ENCODE measurements around the gene EXOC1L.

Gene EXOC1L

DNA sequence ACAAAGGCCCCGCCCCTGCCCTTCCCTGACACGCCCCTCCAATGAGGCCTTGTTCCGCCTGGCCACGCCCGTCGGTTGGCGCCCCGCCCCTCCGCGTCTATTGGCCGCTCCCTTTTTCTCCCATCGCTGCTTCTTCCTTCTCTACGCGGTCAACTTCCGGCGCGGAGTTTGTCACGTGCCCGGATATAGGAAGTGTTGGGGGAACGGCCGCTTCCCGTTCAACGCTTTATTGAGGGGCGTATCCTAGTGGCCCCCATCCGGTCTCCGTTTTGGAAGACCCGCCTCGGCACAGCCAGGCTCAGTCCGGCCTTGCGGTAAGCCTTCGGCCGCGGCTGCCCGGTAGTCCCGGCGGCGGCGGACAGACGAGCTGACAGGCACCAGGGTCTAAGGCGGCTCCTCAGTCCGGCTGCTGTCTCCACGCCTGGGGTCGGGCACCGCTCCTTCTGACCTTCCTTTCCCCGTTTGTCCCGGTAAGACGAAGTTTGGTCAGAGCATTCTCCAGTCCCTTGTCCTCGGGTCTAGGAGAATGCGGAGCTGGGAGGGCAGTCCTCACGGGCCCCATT, 34.0 kb downstream of the EXOC1L start, which contains the start of gene EXOC1:
EXOC1 (plus strand) TSS at position 165 of the 563 bp plus-strand sequence. CDS start 4,676 bp downstream, outside the sequence.
- CTCF ChIA-PET = interaction anchor here (1.8 kb wide), 1 partner anchor 13 kb away, joined by 8 read pairs; no protein-coding TSS in a partner anchor
- H3K27me3 Mint-ChIP-seq = no peaks in the 10 kb centered on the region
- H3K9me3 Mint-ChIP-seq = no peaks in the 10 kb centered on the region
- peaks cover 16% of the 10 kb centered on the region for H3K36me3 Mint-ChIP-seq
- peak within 1 kb of the TSS; percentile 82 for H3K27ac Mint-ChIP-seq
- peak; percentile 98 for DNase-seq
- H3K4me3 Mint-ChIP-seq = no peak within 1 kb of the TSS
- H3K4me1 Mint-ChIP-seq = peaks cover 39% of the 10 kb centered on the region

DNA sequence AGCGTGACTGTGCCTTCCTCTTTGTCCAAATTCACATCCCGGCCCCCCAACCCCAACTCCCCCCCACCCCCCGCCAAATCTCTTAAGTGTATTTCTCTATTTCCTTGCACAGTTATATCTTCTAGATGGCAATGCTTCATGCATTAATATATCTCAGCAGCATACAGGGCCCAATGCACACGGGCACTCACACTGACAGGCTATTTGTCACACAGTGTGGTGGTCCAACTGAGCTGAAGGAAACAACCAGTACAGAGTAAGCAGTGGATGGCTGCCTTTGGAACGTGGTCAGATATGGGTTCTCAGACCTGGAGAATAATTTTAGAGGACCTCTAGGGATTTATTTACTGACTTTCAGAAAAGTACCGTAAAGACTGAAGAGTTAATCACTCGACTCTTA, 34.5 kb downstream of the EXOC1L start:
- DNase-seq = no peak
- no peak overlapping the region for H3K27ac Mint-ChIP-seq

DNA sequence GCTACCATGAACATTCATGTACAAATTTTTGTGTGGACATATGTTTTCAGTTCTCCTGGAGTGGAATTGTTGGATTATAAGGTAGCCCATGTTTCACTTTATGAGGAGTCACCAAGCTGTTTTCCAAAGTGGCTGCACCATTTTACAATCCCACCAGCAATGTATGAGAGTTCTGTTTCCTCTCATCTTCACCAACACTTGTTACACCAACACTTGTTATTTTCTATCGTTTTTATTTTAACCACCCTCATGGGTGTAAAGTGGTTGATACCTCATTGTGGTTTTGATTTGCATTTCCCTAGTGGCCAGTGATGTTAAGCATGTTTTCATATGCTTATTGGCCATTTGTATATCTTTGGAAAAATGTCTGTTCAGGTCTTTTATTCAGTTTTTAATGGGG, 38.0 kb downstream of the EXOC1L start:
- Mint-ChIP-seq H3K9me3 (no peaks in the 10 kb centered on the region), H3K27ac (no peak overlapping the region), H3K36me3 (peaks cover 30% of the 10 kb centered on the region), H3K4me1 (peaks cover 21% of the 10 kb centered on the region), H3K4me3 (no peak overlapping the region), H3K27me3 (no peaks in the 10 kb centered on the region)
- CTCF ChIA-PET = interaction anchor here (1.2 kb wide), 1 partner anchor 8 kb away, joined by 3 read pairs; no protein-coding TSS in a partner anchor
- no peak for DNase-seq

More for the DNA sequence above, 34.5 kb downstream of the EXOC1L start:
- CTCF ChIA-PET = interaction anchor here (1.1 to 1.8 kb wide), 2 partner anchors 12 to 95 kb away, joined by 3 to 8 read pairs; partner anchors contain the start of gene CEP135
- H3K27me3 Mint-ChIP-seq = no peaks in the 10 kb centered on the region
- H3K4me1 Mint-ChIP-seq = peaks cover 39% of the 10 kb centered on the region
- no peaks in the 10 kb centered on the region for H3K9me3 Mint-ChIP-seq
- peaks cover 16% of the 10 kb centered on the region for H3K36me3 Mint-ChIP-seq
- no peak overlapping the region for H3K4me3 Mint-ChIP-seq

DNA sequence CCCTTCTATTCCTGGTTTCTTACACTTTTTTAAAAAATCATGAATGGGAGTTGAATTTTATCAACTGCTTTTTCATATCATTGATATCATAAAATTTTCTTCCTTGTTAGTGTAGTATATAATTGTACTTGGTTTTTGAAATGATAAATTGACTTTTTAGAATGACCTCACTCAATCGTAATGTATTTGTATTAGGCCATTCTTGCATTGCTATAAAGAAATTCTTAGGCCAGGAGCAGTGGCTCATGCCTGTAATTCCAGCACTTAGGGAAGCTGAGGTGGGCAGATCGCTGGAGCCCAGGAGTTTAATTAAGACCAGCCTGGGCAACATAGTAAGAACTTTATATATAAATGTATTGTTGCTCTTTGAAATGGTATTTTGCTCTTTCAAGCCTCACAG, 40.1 kb downstream of the EXOC1L start:
- Mint-ChIP-seq H3K4me1 (peaks cover 10% of the 10 kb centered on the region), H3K9me3 (no peaks in the 10 kb centered on the region), H3K27me3 (no peaks in the 10 kb centered on the region), H3K27ac (no peak overlapping the region), H3K4me3 (no peak overlapping the region), H3K36me3 (peaks cover 28% of the 10 kb centered on the region)
- no peak for DNase-seq
- CTCF ChIA-PET = no interaction called here

DNA sequence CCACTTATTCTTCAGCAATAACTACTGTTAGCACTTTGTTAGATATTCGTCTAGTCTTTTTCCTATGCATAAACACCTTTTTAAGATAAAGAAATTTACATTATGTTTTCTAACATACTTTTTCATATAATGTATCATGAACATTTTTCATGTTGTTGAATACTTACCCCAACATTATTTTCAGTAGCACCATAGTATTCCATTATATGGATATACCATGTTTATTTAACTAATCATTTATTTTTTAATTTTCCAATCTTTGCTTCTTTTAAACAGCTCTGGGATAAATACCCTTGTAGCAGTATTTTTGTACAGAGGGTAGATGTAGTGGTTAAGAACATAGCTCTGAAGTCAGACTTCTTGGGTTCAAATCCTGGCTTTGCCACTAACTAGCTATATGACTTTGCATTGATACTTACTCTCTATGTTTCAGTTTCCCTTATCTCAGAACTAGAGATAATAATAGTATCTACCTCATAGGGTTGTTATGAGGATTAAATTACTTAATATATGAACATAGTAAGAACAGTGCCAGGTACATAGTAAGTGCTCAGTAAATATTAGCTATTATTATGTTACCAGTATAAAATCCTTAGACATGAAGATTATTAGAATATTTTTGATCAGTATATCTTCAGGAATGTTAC, 45.1 kb downstream of the EXOC1L start:
- Mint-ChIP-seq H3K4me1 (peaks cover 4% of the 10 kb centered on the region), H3K36me3 (peaks cover 25% of the 10 kb centered on the region), H3K27ac (no peak overlapping the region), H3K27me3 (no peaks in the 10 kb centered on the region), H3K9me3 (no peaks in the 10 kb centered on the region), H3K4me3 (no peak overlapping the region)
- CTCF ChIA-PET = interaction anchor here (1.0 to 1.6 kb wide), 2 partner anchors 12 to 456 kb away, joined by 3 to 6 read pairs; no protein-coding TSS in a partner anchor
- no peak for DNase-seq

DNA sequence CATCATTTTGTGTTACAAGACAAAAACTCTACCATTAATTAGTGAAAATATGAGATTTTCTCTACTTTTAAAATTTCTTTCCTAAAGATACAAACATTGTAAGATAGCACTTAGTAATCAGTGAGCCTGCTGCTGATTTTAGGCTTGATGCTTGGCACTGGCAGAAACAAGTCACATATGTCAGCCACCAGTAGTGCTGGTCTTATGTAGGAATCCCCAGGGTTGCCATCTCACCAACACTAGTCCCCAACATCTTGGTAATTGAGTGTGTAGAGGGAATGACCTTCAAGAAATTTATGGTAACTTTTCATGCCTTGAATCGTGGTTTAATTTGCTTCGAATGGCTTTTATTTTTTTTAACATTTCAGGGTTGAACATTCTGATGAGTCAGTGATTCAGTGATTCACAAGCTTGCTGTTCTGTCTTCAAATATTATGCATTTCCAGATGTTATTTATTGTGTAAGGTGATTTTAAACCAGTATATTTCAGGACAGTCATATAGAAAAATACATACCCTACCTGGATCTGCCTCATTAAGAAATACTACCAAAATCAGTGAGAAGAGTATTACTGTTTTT, 45.7 kb downstream of the EXOC1L start:
- Mint-ChIP-seq H3K4me3 (no peak overlapping the region), H3K27ac (no peak overlapping the region), H3K9me3 (no peaks in the 10 kb centered on the region), H3K4me1 (peaks cover 4% of the 10 kb centered on the region), H3K27me3 (no peaks in the 10 kb centered on the region), H3K36me3 (peaks cover 27% of the 10 kb centered on the region)
- CTCF ChIA-PET = interaction anchor here (1.0 to 2.0 kb wide), 7 partner anchors 11 to 519 kb away, joined by 3 to 8 read pairs (median 5); partner anchors contain the start of genes EXOC1 and SRD5A3
- DNase-seq = no peak

DNA sequence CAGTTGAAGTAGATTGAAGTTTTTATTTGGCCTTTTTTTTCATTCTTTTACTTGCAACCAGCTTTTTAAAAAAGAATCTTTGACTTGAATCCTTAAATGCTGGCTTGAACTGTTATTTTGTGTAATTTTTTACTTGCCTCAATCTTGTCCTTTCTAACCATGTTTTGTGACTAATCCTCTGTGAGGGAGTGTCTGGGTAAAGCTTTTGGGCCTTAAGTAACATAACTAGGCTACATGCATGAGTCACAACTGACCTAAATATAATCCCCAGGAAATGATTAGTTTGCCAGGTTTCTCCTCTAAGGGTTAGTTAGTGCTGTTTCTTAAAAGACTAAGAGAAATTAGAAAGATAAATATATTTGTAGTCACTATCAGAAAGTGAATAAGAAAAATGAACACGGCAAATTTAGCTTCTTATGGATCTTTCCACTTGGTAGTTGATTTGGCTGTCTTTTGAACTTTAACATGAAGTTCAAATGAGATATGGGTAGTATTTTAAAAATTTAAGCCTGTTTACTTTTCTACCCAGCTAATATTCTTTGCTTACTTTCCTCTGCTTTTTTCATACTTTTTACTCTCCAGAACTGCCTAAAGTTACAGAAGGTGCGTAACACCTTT, 46.8 kb downstream of the EXOC1L start:
- Mint-ChIP-seq H3K27ac (no peak overlapping the region), H3K27me3 (no peaks in the 10 kb centered on the region), H3K4me1 (peaks cover 4% of the 10 kb centered on the region), H3K9me3 (no peaks in the 10 kb centered on the region), H3K4me3 (no peak overlapping the region), H3K36me3 (peaks cover 28% of the 10 kb centered on the region)
- no peak for DNase-seq
- CTCF ChIA-PET = interaction anchor here (0.7 to 2.1 kb wide), 13 partner anchors 9 to 530 kb away, joined by 3 to 10 read pairs (median 5); partner anchors contain the start of genes EXOC1 and SRD5A3

DNA sequence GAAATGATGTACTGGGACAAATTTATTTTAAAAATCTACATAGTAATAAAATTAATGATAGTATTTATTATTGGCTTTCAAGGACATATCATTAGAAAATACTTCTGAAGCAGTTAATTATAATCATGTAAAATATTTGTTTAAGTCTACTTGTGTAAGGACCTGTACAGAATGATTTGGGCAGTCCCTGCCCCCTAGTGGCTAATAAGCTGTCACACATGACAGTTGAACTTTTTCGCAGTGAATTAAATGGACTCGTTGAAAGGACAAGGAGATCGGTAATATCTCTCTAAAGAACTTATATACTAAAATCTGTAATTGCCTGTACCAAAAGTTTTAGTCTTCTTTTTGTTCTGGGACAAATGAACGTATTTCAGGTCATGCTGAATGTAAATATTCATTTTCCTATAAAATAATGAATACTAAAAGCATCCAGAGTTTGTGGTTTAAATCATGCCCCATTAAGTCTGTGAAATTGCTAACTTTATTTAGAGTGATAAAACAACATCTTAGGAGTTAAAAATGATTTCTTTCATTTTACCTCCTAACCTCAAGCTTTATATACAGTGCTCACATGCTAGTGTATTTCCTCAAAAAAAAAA, 47.5 kb downstream of the EXOC1L start:
- H3K4me3 Mint-ChIP-seq = no peak overlapping the region
- H3K36me3 Mint-ChIP-seq = peaks cover 26% of the 10 kb centered on the region
- H3K27ac Mint-ChIP-seq = no peak overlapping the region

DNA sequence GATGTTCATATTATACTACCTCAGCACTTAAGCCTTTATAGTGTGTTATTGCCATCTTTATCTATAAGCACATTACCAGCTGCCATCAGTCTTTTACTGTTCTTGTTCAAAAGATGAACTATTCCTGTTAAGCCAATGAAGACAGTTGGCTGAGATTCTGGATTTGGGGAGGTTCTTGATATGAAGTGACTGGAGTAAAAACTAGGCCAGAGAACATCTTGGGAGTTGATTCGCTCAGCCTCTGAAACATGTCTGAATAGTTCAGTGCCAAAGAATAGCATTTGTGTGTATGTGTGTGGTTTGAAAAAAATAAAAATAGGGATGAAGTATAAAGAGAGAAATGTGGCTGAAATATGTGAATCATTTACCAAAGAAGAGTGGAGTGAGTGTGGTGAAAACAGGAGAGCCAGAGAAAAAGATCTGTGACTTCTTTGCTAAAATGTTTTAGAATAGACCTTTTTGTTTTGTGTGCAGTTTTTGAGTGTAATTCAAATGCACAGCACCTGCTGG, 49.0 kb downstream of the EXOC1L start:
- CTCF ChIA-PET = no interaction called here

More for the DNA sequence above, 47.5 kb downstream of the EXOC1L start:
- Mint-ChIP-seq H3K9me3 (no peaks in the 10 kb centered on the region), H3K4me1 (peaks cover 4% of the 10 kb centered on the region), H3K27me3 (no peaks in the 10 kb centered on the region)
- CTCF ChIA-PET = interaction anchor here (0.9 to 2.1 kb wide), 10 partner anchors 10 to 530 kb away, joined by 3 to 10 read pairs (median 4); partner anchors contain the start of genes EXOC1 and SRD5A3
- peak; percentile 22 for DNase-seq

DNA sequence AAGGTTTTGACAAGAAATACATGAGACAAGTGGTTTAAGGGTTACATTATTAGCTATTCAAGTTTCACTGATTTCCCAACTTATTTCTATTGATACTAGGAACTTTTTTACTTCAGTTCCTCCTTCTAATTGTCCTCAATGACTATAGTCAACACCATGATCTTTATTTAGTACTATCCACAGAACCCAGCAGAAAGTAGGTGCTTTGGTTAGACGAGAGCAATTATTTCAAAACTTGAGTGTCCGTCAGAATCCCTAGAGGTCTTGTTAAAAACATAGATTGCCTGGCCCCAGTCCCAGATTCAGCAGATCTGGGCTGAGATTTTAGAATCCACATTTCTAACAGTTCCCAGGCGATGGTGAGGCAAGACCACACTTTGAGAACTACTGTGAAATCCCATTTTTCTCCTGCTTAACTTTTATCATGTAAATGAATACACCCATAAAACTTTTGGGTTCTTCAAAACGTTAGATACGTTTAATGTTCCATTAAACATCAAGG, 51.8 kb downstream of the EXOC1L start:
- H3K4me1 Mint-ChIP-seq = peaks cover 4% of the 10 kb centered on the region
- CTCF ChIA-PET = no interaction called here
- peaks cover 32% of the 10 kb centered on the region for H3K36me3 Mint-ChIP-seq
- H3K27me3 Mint-ChIP-seq = no peaks in the 10 kb centered on the region
- no peak overlapping the region for H3K27ac Mint-ChIP-seq
- H3K4me3 Mint-ChIP-seq = no peak overlapping the region
- no peaks in the 10 kb centered on the region for H3K9me3 Mint-ChIP-seq
- no peak for DNase-seq

More for the DNA sequence above, 49.0 kb downstream of the EXOC1L start:
- Mint-ChIP-seq H3K27ac (no peak overlapping the region), H3K4me3 (no peak overlapping the region), H3K4me1 (peaks cover 4% of the 10 kb centered on the region), H3K36me3 (peaks cover 31% of the 10 kb centered on the region), H3K27me3 (no peaks in the 10 kb centered on the region), H3K9me3 (no peaks in the 10 kb centered on the region)
- no peak for DNase-seq

DNA sequence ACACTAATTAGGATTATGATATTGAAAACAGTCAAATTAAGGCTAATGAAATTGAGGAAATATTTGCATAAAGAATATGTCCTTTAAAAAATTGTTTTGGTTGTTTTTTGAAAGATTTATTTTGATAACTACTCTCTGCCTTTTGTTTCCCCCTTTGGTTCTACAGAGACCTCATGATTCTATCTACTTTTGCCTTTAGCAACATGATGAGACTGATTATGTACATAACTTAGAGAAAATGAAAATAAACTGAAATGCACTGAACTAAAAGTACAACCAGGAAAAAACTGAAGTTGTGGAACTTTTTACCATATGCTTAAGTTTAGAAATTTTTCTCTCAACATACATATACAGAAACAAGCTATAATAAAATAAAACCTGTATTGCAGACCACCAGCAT, 55.2 kb downstream of the EXOC1L start:
- Mint-ChIP-seq H3K27me3 (no peaks in the 10 kb centered on the region), H3K9me3 (no peaks in the 10 kb centered on the region), H3K4me1 (no peaks in the 10 kb centered on the region), H3K4me3 (no peak overlapping the region), H3K36me3 (peaks cover 38% of the 10 kb centered on the region), H3K27ac (no peak overlapping the region)
- CTCF ChIA-PET = no interaction called here
- no peak for DNase-seq

DNA sequence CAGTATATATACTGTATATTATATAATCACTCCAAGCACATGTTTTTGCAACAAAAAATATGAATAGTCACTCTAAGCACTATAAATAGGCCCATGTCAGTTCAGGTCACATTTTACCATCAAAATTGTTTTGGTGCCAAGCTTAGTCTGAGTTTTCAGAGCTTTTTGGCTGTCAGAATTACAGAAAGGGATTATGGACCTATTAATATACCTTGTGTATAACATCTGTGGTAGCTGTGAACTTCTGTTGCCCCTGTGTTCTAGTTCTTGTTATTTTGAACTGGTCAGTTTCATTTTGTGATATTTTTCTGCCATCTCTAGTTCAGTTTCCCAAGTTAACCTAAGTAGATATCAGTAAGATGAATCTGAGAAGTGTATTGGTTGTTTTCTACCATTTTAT, 56.8 kb downstream of the EXOC1L start:
- no peaks in the 10 kb centered on the region for H3K27me3 Mint-ChIP-seq
- DNase-seq = no peak
- H3K4me3 Mint-ChIP-seq = no peak overlapping the region
- no peak overlapping the region for H3K27ac Mint-ChIP-seq
- CTCF ChIA-PET = interaction anchor here (2.0 kb wide), 1 partner anchor 11 kb away, joined by 6 read pairs; no protein-coding TSS in a partner anchor
- H3K4me1 Mint-ChIP-seq = no peaks in the 10 kb centered on the region
- H3K36me3 Mint-ChIP-seq = peaks cover 35% of the 10 kb centered on the region
- no peaks in the 10 kb centered on the region for H3K9me3 Mint-ChIP-seq

DNA sequence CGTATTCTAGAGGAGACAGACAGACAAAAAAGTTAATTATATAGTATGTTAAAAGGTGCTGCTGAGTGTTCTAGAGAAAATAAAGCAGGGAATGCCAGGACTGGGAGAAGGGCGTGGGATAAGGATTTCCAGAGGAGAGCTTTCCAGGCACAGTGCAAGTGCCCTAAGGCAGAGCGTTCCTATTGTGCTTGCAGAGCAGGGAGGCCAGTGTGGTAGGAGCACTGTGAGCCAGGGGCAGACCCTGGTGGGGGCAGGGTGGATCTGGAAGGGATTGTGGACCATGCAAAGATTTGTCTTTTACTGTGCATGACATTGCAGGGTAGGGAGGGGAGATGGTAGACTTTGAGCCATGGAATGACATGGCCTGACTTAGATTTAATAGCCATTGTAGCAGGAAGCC, 59.6 kb downstream of the EXOC1L start:
- Mint-ChIP-seq H3K36me3 (peaks cover 34% of the 10 kb centered on the region), H3K4me1 (no peaks in the 10 kb centered on the region), H3K4me3 (no peak overlapping the region), H3K27me3 (no peaks in the 10 kb centered on the region), H3K27ac (no peak overlapping the region), H3K9me3 (no peaks in the 10 kb centered on the region)
- CTCF ChIA-PET = interaction anchor here (1.5 kb wide), 1 partner anchor 12 kb away, joined by 3 read pairs; no protein-coding TSS in a partner anchor
- DNase-seq = no peak

All from activated naive CD4-positive, alpha-beta T cell treated with anti-CD3 and anti-CD28 coated beads, Interleukin-2, amount 10 ng/mL, durations not matched to agents 7 days and 5 days (primary cell).